NK-92 (cell line): ENCODE measurements around the gene MRPL55.

Experiments used
- DNase-seq: peaks from one replicate; lab custom pipeline; 2025; ENCODE audit not compliant: unreplicated experiment; lab: John Stamatoyannopoulos, UW

The MRPL55 gene

DNA sequence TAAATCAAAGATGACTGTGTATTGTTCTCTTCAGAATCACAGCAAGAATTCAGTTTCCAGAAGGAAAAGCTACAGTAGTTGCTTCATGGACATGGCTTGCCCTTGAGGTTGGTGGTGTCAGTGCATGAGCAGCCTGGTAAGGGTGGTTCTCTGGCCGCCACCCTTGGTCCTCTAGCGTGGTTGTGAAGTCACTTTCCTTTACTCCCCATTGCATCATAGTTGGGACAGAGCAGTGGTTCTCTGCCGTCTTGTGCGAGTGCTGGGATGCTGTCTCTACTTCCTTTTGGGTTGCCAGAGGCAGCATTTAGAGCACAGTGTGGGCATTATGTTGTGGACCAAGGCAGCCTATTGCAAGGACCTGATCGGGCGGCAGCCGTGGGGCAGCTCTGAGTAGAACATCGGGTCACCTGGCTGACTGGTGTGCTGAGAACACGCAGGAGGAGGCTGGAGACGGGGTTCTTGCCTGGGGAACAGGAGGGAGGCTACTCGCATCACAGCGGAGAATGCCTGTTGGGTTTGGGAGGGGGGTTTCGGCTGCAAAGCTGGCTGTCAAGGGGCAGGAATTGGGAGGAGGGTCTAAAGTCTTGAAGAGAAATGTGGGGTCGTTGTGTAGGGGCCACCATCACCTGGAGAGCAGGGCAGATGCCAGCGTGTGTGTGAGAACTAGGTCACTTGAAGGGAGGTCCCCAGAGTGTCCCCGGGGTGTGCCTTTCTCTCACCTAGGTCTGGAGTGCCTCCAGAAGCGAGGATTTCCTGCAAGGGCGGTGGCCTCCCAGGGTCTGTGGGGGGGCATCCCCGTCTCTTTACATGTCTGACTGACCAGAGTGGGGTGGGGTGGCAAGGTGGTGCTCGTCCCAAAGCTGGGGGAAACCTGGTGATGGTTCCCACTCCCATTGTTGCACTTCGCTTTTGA, 20.3 kb downstream of the MRPL55 start:
- no peak for DNase-seq

- DNase-seq = no peak
These were observed 21.3 kb downstream of the MRPL55 start for GRCh38 chr1:228087771-228088251.

GRCh38 chr1:228085287-228085951, 23.7 kb downstream of the MRPL55 start:
- DNase-seq = no peak

GRCh38 chr1:228084797-228085196, 24.3 kb downstream of the MRPL55 start:
- no peak for DNase-seq

- no peak for DNase-seq
These were observed 24.8 kb downstream of the MRPL55 start for GRCh38 chr1:228084325-228084724.

- DNase-seq = no peak
These were observed 25.2 kb downstream of the MRPL55 start for GRCh38 chr1:228083871-228084278.

DNA sequence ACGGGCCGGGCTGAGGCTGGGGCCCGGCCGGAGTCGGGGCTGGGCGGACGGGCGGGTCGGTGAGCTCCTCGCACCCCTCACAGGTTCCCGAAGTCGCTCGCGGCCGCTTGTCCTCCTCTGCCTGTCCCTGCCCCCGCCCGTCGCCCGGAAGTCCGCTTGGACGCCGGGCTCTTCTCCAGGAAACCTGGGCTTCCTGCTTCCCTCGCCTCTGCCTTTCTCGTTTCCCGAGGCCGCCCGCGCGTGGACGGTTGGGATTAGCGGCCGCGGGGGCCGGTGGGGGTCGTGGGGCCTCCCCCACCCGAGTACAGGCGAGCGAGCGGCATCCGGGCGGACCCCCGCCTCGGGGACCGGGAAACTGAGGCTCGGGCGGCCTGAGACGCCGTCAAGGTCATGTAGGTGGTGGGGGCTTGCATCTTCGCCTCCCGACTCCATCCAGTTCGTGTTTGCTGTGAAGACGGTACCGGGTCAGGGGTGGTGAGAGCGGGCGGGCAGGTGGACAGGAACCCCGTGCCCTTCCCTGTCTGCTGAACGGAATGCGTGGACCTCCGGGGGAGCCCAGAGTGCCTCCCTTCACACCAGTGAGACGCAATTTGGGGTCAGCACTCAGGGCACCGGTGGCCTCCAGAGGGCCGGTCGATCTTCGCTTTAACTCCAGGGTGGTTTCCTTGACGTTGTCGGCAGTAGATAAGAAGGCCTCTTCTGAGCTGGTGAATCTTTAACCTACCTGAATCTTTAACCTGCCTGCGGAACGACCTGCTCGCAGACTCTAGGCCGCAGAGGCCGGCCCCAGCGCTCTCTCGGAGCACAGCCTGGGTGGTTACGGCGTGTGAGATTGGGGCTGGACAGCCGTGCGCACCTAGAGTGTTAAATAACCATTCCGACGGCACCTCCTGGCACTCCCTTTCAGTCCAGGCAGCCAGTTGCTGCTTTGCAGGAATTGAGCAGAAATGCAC, 25.9 kb downstream of the MRPL55 start:
- DNase-seq = no peak

DNA sequence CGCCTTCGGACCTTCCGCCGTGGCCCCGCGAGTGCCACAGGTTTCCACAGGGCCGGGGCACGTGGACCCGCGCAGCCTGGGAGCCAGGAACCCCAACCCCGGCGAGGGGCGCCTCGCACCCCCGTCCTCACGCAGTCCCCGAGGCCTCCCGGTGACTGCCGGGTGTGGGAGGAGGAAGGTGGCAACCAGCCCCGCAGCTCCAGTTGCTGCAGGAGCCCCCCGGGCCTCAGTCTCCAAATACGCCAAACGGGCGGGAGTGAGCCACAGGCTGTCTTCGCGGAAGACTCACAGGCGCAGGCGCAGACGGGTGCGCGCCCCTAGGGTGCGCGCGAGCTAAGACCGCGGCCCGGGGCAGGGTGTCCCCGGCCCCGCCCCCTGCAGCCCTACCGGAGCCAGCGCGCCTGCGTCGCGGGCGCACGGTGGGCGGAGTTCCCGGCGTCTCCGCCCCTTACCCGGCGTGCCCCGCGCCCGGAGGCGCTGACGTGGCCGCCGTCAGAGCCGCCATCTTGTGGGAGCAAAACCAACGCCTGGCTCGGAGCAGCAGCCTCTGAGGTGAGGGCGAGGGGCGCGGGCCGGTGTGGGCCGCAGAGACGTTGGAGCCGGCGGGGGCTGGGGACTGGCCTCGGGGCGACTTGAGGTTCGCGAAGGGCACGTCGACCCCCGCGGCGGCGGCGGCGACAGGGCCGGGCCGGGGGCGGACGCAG, 26.7 kb downstream of the MRPL55 start, which contains the start of gene ARF1:
Gene ARF1 (plus strand): TSS at position 495 of the 704 bp plus-strand sequence. CDS start 14,407 bp downstream, outside the sequence.
- peak; percentile 45 for DNase-seq

DNA sequence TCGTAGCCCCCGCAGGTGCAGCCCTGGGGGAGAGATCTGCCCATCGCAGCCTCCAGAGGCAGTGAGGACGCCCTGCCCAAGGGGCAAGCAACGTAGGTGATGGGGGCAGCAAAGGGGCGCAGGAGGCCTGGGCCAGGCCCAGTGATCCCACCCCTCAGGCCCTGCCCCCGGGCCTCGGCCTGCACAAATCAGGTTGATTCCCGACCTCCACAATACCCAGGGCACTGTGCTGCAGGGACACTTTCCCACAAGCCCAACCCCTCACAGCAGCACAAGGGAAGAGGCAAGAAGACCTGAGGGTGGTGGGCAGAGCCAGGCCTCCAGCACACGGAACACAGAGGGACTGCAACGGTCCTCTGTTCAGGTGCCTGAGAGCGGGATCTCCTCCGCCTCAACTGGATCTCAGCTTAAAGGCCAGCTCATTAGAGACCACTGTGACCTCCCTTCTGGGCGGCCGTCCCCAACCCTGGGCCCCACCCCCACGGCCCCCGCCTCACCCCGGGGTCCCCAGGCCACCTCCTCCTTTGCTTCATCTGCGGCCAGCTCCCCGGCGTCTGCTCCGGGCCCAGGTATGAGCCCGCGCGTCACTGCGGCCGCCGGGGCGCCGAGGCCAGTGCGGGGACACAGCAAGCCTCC, 27.4 kb downstream of the MRPL55 start:
- no peak for DNase-seq

DNA sequence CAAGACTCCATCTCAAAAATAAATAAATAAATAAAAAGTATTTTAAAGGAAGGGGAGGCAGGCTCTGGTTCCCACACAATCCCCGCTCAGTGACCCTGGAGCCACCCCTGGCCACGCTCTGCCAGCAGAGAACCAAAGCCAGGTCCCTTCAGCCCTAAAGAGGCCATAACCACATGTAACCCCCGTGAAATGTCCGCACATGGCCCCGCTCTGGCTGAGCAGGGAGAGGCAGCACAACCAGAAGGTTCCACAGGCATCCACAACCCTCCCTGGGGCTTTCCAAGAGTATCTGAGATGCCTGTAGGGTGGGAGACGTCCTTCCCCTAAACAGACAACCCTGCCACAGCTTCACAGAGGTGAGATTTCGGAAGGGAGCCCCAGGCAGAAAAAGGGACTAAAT, 28.0 kb downstream of the MRPL55 start:
- DNase-seq = no peak

DNA sequence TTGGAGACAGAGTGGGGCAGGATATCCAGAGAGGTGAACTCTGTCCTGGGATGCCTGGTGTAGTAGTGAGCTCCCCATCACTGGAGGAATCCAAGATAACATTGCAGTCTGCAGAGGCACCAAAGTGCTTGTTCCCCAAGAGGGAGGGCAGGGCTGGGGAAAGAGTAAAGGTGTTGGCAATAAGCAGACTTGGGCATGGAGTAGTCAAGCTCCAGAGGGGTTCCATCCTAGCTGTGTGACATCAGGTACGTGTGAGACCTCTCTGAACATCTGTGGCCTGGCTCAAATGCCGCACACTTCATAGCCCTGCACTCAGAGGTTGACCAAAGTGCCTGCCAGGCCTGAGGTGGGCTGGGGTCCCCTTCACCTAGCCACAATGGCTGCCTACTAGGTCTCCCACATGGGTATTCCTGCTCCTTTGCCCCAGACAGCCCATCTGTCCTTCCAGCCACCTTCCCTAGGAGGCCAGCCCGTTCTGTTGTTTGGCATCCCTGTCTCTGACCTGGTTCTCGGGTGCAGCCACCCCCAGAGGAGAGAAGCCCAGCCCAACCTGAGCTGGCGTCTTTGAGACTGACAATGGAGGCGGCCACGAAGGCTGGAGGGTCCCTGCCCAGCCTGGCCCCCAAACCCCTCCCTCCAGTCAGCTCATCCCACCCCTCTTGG, 29.4 kb downstream of the MRPL55 start:
- no peak for DNase-seq

DNA sequence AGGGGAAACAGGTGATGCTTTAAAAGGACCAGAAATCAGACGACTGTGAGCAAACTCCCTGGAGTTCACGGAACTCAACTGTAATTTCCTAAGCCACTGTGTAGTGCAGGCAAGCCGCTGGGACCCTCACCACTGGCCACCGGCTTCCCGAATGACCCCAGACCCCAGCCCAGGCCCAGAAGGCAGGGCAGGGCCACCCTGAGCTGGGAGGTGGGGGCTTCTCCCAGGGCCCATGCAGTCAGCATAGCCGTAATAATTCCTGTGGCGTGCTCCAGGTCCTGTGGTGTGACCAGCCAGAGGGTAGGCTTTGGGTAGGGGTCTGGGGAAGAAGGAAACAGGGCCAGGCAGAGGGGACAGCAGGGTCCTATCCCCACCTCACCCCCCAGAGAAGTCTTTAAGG, 30.1 kb downstream of the MRPL55 start:
- DNase-seq = no peak

DNA sequence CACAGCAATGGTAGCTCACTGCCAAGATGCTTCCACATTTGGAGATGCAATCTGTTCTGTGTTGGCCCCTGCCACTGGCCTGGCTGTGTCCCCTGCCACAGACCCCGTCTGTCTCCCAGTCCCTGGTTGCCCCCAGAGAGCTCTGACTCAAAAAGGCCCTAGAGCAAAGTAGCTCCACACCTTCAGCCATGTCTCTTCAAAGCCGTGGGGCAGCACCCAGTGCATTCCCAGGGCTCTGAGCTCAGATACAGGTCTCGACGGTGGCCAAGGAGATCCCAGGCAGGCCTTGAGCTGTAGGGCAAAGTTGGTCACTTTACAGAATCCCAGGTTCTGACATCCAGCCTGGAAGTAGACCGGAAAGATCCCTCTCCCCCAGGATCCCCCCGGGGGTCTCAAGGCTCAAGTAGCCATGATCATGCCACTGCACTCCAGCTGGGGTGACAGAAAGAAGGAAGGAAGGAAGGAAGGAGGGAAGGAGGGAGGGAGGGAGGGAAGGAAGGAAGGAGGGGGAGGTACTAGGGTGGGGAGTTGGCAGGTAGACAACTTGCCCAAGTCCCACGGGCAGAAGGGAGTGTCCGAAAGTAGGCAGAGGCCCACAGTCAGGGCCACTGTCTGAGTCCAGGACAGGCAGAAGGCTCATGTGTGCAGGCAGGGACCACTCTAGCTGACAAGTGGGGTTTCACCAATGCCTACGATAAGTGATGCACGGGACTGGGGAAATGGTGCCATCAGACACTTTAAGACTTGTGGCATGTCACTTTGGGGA, 31.4 kb downstream of the MRPL55 start:
- no peak for DNase-seq

- DNase-seq = no peak
These were observed 32.2 kb downstream of the MRPL55 start for GRCh38 chr1:228076796-228077430.

DNA sequence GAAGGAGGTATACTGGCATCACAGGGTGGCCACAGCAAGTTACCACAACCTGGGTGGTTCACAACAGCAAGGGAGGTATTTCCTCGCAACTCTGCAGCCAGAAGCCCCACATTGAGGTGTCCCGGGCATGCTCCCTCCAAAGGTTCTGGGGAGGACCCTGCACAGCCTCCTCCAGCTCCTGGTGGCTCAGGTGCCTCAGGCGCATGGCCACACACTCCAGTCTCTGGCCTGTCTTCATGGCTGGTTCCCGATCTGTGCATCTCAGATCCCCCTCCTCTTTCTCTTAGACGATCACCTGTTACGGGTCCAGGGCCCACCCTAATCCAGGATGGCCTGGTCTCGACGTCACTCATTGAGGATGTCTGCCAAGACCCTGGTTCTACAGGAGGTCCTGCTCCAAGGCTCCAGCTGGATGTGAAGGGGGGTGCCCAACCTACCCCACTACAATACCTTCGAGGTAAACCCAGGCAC, 33.3 kb downstream of the MRPL55 start:
- DNase-seq = no peak

- no peak for DNase-seq
These were observed 34.0 kb downstream of the MRPL55 start for GRCh38 chr1:228074954-228075730.

- no peak for DNase-seq
These were observed 35.1 kb downstream of the MRPL55 start for GRCh38 chr1:228073857-228074545.
